Bronchial epithelial cell (primary cell): ENCODE data around the gene DNAJC1. TPM values are rescaled to one million over a fixed set of nuclear protein-coding genes. Genes with fewer than 3 reads are reported as not detected.

Source experiments
- DNase-seq: peaks from one replicate; pipeline ENCODE4 v3.0.0-alpha.2; 2010; ENCODE audit warnings: low read depth
- FAIRE-seq: peaks from 2 replicates; lab custom pipeline; 2011; peaks lifted over from hg19 to GRCh38; lab: Jason Lieb, UNC
- H3K27me3 ChIP-seq: 2 replicates; pipeline ENCODE4 v1.5.1; 2011; ENCODE audit warnings: low read length; ENCODE audit not compliant: control insufficient read depth, insufficient read depth
- H3K36me3 ChIP-seq: 2 replicates; pipeline ENCODE4 v1.5.1; 2011; ENCODE audit warnings: low read length; ENCODE audit not compliant: control insufficient read depth, insufficient read depth
- H3K4me3 ChIP-seq: 2 replicates; pipeline ENCODE4 v1.5.1; 2011; ENCODE audit warnings: mild to moderate bottlenecking, low read depth, low read length, control low read depth
- CTCF ChIP-seq: IDR thresholded peaks from 2 replicates; pipeline ENCODE4 v1.5.1; 2011; ENCODE audit warnings: mild to moderate bottlenecking, moderate library complexity, low read length, control low read depth, inconsistent platforms; ENCODE audit not compliant: insufficient read depth, severe bottlenecking
- total RNA-seq: library from RNA; depleted of rRNA; stranded (reverse); fragments of >200 nt; gene quantifications from 2 replicates; pipeline ENCODE4 v1.2.1, GENCODE V29; 2014

DNAJC1 gene
- total RNA-seq, 1 donor from 2014 or later, result 81.6 TPM

DNA sequence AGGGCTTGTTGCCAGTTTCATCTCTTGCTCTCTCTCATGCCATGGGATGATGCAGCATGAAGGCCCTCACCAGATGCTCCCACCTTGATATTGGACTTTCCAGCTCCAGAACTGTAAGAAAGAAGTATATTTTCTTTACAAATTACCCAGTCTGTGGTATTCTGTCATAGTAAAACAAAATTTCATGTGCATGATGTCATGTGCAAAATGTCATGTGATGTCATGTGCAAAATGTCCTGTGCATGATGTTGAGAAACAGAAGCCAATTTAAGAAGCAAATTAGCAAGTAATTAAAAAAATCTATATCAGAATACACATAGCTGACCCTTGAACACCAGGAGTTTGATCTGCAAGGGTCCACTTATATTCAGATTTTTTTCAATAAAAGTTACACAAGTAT is 56.6 kb downstream of the DNAJC1 start:
- Histone ChIP-seq H3K36me3 (no peaks in the 10 kb centered on the region), H3K27me3 (no peaks in the 10 kb centered on the region), H3K4me3 (no peak overlapping the region)
- DNase-seq (no peak), FAIRE-seq (no peak)
- TF ChIP-seq CTCF, result no peak

GRCh38 chr10:21944727-21945386 is 58.7 kb downstream of the DNAJC1 start:
- Histone ChIP-seq H3K4me3 (no peak overlapping the region), H3K27me3 (no peaks in the 10 kb centered on the region), H3K36me3 (no peaks in the 10 kb centered on the region)
- no peak for DNase-seq
- no peak for TF ChIP-seq CTCF
- FAIRE-seq, result no peak

DNA sequence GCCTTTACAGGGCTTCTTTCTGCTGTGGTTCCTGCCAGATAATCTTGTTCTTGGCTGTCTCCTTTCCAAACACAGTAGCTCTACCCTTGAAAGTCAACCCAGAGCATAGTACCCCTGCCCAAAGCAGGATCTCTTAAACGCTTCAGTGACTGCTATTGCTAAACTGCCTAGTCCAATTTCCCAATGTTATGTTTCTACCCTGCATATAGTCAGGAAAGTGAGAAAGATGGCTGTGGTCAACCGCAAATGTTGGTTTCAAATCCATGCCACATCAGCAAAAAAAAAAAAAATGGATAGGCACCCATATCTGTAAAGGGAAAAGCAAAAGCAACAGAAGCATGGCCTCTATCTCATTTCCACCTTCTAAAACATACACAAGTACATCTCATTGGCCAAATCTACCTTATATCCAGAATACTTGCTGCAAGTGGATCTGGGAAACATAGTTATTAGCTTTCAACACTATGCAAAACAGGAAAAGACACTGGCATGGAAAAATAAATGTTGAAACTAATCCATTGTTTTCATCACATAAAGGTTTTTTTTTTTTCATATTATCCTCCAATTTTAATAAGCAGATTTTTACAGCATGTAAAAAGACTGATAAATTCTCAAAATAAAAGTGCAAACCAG is 59.8 kb downstream of the DNAJC1 start:
- FAIRE-seq, result no peak
- Histone ChIP-seq H3K4me3 (no peak overlapping the region), H3K36me3 (no peaks in the 10 kb centered on the region), H3K27me3 (no peaks in the 10 kb centered on the region)
- TF ChIP-seq CTCF, result no peak
- DNase-seq, result no peak

- H3K36me3 ChIP-seq, result no peaks in the 10 kb centered on the region
- H3K4me3 ChIP-seq, result no peak overlapping the region
- no peaks in the 10 kb centered on the region for H3K27me3 ChIP-seq
- FAIRE-seq, result no peak
- TF ChIP-seq CTCF, result no peak
- DNase-seq, result no peak
These were observed 68.0 kb downstream of the DNAJC1 start for GRCh38 chr10:21935439-21936023.

DNA sequence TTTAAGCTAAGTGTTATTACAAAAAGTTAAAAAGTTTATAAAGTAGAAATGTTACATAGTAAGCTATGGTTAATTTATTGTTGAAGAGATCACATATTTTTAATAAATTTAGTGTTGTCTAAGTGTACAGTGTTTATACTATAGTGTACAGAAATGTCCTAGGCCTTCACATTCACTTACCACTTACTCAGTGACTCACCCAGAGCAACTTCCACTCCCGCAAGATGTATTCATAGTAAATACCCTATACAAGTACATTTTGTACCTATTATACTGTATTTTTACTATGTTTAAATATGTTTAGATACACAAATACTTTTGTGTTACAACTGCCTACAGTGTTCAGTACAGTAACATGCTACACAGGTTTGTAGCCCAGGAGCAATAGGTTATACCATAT is 69.2 kb downstream of the DNAJC1 start:
- H3K36me3 ChIP-seq, result no peaks in the 10 kb centered on the region
- DNase-seq, result peak; percentile 45
- no peak overlapping the region for H3K4me3 ChIP-seq
- TF ChIP-seq CTCF, result no peak
- FAIRE-seq, result no peak
- H3K27me3 ChIP-seq, result no peaks in the 10 kb centered on the region
